ENCODE measurements around the gene ZNF268. TPM values are rescaled to one million over a fixed set of nuclear protein-coding genes. Genes with fewer than 3 reads are reported as not detected.
A peak's percentile ranks its signal among the peaks of the same experiment; 100 is the strongest.

The ZNF268 gene
- total and polyA plus RNA-seq, 2 of the 13 experiments (the other 11 are each of a cell fraction or from before 2014, with no cell fraction given): 7.6 to 31.3 TPM

DNA sequence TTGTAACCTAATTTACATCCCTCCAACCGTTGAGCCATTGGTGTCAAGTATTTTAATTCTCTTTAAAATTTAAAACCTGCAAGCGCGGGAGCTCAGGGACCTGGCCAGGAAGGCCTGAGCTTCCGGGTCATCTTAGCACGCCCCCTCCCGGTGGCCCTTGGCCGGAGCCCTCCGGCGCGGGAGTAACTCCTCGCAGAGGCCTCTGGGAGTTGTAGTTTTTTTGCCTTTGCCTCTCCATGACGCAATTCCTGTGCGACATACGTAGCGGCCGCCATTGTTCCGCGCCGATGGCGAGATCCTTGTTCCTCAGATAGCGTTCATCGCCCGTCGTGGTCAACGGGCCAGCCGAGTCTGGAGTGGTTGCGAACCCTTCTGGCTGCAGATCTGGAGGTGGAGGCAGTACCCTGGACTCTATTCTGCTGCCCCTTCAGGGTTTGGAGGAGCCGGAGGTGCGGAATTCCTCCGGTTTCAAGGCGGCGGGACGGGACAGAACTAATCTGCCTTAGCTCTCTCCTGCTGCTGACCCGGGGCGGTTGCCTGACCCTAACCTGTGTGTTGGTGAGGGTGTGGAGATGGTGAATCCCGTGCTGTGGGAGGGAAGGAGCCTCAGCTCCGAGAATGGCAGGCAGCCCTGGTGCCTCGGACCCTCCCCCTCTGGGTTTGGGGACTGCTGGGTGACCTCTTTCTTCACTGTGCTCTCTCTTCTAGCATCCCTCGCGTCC lies at the start of gene ZNF268 (continued):
- TF ChIP-seq, protein P1, sequence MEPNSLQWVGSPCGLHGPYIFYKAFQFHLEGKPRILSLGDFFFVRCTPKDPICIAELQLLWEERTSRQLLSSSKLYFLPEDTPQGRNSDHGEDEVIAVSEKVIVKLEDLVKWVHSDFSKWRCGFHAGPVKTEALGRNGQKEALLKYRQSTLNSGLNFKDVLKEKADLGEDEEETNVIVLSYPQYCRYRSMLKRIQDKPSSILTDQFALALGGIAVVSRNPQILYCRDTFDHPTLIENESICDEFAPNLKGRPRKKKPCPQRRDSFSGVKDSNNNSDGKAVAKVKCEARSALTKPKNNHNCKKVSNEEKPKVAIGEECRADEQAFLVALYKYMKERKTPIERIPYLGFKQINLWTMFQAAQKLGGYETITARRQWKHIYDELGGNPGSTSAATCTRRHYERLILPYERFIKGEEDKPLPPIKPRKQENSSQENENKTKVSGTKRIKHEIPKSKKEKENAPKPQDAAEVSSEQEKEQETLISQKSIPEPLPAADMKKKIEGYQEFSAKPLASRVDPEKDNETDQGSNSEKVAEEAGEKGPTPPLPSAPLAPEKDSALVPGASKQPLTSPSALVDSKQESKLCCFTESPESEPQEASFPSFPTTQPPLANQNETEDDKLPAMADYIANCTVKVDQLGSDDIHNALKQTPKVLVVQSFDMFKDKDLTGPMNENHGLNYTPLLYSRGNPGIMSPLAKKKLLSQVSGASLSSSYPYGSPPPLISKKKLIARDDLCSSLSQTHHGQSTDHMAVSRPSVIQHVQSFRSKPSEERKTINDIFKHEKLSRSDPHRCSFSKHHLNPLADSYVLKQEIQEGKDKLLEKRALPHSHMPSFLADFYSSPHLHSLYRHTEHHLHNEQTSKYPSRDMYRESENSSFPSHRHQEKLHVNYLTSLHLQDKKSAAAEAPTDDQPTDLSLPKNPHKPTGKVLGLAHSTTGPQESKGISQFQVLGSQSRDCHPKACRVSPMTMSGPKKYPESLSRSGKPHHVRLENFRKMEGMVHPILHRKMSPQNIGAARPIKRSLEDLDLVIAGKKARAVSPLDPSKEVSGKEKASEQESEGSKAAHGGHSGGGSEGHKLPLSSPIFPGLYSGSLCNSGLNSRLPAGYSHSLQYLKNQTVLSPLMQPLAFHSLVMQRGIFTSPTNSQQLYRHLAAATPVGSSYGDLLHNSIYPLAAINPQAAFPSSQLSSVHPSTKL (CRISPR knock-in tag; IDR thresholded peaks at IDR 0.05): peak; percentile 51
- TF ChIP-seq YEATS4 (CRISPR knock-in tag; IDR thresholded peaks at IDR 0.05; ENCODE audit: borderline replicate concordance): peak; percentile 66
- no peak for TF ChIP-seq ZNF766 (CRISPR knock-in tag; IDR thresholded peaks at IDR 0.05; ENCODE audit: borderline replicate concordance)
- TF ChIP-seq, protein P2, sequence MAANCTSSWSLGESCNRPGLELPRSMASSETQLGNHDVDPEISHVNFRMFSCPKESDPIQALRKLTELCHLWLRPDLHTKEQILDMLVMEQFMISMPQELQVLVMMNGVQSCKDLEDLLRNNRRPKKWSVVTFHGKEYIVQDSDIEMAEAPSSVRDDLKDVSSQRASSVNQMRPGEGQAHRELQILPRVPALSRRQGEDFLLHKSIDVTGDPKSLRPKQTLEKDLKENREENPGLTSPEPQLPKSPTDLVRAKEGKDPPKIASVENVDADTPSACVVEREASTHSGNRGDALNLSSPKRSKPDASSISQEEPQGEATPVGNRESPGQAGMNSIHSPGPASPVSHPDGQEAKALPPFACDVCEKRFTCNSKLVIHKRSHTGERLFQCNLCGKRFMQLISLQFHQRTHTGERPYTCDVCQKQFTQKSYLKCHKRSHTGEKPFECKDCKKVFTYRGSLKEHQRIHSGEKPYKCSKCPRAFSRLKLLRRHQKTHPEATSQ (CRISPR knock-in tag; IDR thresholded peaks at IDR 0.05; ENCODE audit: borderline replicate concordance): no peak
- TF ChIP-seq ARNT2 (CRISPR knock-in tag; IDR thresholded peaks at IDR 0.05; ENCODE audit: low read depth): no peak; the same call in 1 of the 2 replicates
- peak; percentile 23; the same call in 1 of the 2 replicates for TF ChIP-seq ZNF768 (CRISPR knock-in tag; IDR thresholded peaks at IDR 0.05)
- peak; percentile 67; the same call in 1 of the 2 replicates for TF ChIP-seq TAF1 (CRISPR knock-in tag; IDR thresholded peaks at IDR 0.05)
- no peak for TF ChIP-seq ZNF761 (CRISPR knock-in tag; conservative IDR thresholded peaks at IDR 0.05)
- TF ChIP-seq, protein P3, sequence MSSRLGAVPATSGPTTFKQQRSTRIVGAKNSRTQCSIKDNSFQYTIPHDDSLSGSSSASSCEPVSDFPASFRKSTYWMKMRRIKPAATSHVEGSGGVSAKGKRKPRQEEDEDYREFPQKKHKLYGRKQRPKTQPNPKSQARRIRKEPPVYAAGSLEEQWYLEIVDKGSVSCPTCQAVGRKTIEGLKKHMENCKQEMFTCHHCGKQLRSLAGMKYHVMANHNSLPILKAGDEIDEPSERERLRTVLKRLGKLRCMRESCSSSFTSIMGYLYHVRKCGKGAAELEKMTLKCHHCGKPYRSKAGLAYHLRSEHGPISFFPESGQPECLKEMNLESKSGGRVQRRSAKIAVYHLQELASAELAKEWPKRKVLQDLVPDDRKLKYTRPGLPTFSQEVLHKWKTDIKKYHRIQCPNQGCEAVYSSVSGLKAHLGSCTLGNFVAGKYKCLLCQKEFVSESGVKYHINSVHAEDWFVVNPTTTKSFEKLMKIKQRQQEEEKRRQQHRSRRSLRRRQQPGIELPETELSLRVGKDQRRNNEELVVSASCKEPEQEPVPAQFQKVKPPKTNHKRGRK (CRISPR knock-in tag; IDR thresholded peaks at IDR 0.05): no peak
- no peak for TF ChIP-seq ZNF138 (CRISPR knock-in tag; IDR thresholded peaks at IDR 0.05; ENCODE audit: low read depth)
- no peak for TF ChIP-seq PCBP2 (optimal IDR thresholded peaks at IDR 0.05; ENCODE audit: low read depth, low read length, poor library complexity, severe bottlenecking)
- TF ChIP-seq PHF5A (CRISPR knock-in tag; IDR thresholded peaks at IDR 0.05; ENCODE audit: low read depth, unreplicated experiment): peak; percentile 67
- TF ChIP-seq, protein P4, sequence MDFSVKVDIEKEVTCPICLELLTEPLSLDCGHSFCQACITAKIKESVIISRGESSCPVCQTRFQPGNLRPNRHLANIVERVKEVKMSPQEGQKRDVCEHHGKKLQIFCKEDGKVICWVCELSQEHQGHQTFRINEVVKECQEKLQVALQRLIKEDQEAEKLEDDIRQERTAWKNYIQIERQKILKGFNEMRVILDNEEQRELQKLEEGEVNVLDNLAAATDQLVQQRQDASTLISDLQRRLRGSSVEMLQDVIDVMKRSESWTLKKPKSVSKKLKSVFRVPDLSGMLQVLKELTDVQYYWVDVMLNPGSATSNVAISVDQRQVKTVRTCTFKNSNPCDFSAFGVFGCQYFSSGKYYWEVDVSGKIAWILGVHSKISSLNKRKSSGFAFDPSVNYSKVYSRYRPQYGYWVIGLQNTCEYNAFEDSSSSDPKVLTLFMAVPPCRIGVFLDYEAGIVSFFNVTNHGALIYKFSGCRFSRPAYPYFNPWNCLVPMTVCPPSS (IDR thresholded peaks at IDR 0.05): no peak
- TF ChIP-seq ZNF780A (CRISPR knock-in tag; IDR thresholded peaks at IDR 0.05): no peak
- no peak for TF ChIP-seq AKAP8 (CRISPR knock-in tag; IDR thresholded peaks at IDR 0.05)
- no peak for TF ChIP-seq MED13 (CRISPR knock-in tag; IDR thresholded peaks at IDR 0.05)
- TF ChIP-seq GZF1 (CRISPR knock-in tag; IDR thresholded peaks at IDR 0.05): no peak
- TF ChIP-seq, protein P5, sequence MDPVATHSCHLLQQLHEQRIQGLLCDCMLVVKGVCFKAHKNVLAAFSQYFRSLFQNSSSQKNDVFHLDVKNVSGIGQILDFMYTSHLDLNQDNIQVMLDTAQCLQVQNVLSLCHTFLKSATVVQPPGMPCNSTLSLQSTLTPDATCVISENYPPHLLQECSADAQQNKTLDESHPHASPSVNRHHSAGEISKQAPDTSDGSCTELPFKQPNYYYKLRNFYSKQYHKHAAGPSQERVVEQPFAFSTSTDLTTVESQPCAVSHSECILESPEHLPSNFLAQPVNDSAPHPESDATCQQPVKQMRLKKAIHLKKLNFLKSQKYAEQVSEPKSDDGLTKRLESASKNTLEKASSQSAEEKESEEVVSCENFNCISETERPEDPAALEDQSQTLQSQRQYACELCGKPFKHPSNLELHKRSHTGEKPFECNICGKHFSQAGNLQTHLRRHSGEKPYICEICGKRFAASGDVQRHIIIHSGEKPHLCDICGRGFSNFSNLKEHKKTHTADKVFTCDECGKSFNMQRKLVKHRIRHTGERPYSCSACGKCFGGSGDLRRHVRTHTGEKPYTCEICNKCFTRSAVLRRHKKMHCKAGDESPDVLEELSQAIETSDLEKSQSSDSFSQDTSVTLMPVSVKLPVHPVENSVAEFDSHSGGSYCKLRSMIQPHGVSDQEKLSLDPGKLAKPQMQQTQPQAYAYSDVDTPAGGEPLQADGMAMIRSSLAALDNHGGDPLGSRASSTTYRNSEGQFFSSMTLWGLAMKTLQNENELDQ (CRISPR knock-in tag; IDR thresholded peaks at IDR 0.05; ENCODE audit: borderline replicate concordance): no peak

All from HepG2 (cell line).